Activated naive CD8-positive, alpha-beta T cell (primary cell): ENCODE results near the gene PGBD2.
"Not testable (repeated sequence)": the region's sequence is repeated elsewhere in the genome, so short reads cannot be mapped to it uniquely, and the experiment has no call there.

Experiments used
- H3K27ac Mint-ChIP-seq: one replicate; pipeline ENCODE4 v1.8.0; 2021; ENCODE audit warnings: mixed read lengths
- H3K27me3 Mint-ChIP-seq: one replicate; pipeline ENCODE4 v1.8.0; 2021; ENCODE audit warnings: mixed read lengths
- H3K36me3 Mint-ChIP-seq: one replicate; pipeline ENCODE4 v1.8.0; 2021; ENCODE audit warnings: mixed read lengths
- H3K4me1 Mint-ChIP-seq: one replicate; pipeline ENCODE4 v1.8.0; 2021; ENCODE audit warnings: low read depth, mixed read lengths
- H3K4me3 Mint-ChIP-seq: one replicate; pipeline ENCODE4 v1.8.0; 2021; ENCODE audit warnings: mild to moderate bottlenecking, mixed read lengths
- H3K9me3 Mint-ChIP-seq: one replicate; pipeline ENCODE4 v1.8.0; 2021; ENCODE audit warnings: low read depth, mixed read lengths

PGBD2 gene

GRCh38 chr1:248938173-248938809, 32.3 kb downstream of the PGBD2 start:
- H3K27me3 Mint-ChIP-seq, H3K9me3 Mint-ChIP-seq, H3K4me3 Mint-ChIP-seq, H3K27ac Mint-ChIP-seq, H3K36me3 Mint-ChIP-seq, H3K4me1 Mint-ChIP-seq: not testable (repeated sequence)

- H3K9me3 Mint-ChIP-seq, H3K36me3 Mint-ChIP-seq, H3K27me3 Mint-ChIP-seq, H3K4me3 Mint-ChIP-seq, H3K4me1 Mint-ChIP-seq, H3K27ac Mint-ChIP-seq: not testable (repeated sequence)
Measured at GRCh38 chr1:248944134-248944999, 38.3 kb downstream of the PGBD2 start.

GRCh38 chr1:248945000-248945423, 39.0 kb downstream of the PGBD2 start:
- H3K36me3 Mint-ChIP-seq, result not testable (repeated sequence)

GRCh38 chr1:248945453-248945852, 39.4 kb downstream of the PGBD2 start:
- H3K4me3 Mint-ChIP-seq, H3K36me3 Mint-ChIP-seq, H3K9me3 Mint-ChIP-seq, H3K27me3 Mint-ChIP-seq, H3K27ac Mint-ChIP-seq, H3K4me1 Mint-ChIP-seq: not testable (repeated sequence)

More at GRCh38 chr1:248945000-248945423, 39.0 kb downstream of the PGBD2 start:
- not testable (repeated sequence) for H3K4me3 Mint-ChIP-seq, H3K27me3 Mint-ChIP-seq, H3K9me3 Mint-ChIP-seq, H3K4me1 Mint-ChIP-seq, H3K27ac Mint-ChIP-seq

- not testable (repeated sequence) for H3K4me3 Mint-ChIP-seq, H3K36me3 Mint-ChIP-seq, H3K27ac Mint-ChIP-seq, H3K27me3 Mint-ChIP-seq, H3K9me3 Mint-ChIP-seq, H3K4me1 Mint-ChIP-seq
Measured at GRCh38 chr1:248945856-248946416, 39.9 kb downstream of the PGBD2 start.
